ENCODE data around the gene PTH2.

DNA sequence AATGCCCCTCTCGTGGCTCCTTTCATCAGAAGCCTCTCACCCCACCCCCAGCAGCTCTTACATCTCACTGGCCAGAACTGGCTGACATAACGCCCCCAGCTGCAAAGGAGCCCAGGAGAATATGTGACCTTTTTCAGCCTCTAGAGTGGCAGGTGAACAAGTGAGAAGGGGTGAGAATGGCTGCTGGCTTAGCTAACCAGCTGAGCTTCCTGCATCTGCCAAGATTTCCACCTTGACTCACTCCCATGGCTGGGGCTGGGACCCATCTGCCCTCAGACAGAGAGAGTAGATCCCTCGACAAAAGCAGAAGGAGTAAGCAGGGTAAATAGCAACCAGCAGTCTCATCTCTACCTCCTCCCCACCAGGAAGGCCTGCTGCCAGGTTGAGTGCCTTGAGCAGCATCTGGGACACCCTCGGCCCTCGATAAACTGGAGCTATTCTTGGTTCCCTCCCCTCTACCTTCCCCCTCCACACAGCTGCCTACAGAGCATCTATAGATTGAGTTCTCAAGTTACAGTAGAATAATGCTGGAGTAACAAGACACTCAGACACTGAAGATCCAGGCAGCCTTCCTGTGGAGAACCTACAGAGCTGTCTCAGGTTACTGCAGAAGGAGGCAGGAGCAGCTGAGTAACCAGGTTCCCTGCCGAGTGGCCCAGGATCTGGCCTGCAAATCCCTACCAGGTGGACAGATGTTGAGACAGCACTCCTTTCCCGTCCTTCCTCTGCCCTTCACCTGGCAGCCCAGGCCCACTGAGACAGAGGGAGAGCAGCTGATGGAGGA lies 19.6 kb downstream of the PTH2 start:
- TF ChIP-seq, protein P1, sequence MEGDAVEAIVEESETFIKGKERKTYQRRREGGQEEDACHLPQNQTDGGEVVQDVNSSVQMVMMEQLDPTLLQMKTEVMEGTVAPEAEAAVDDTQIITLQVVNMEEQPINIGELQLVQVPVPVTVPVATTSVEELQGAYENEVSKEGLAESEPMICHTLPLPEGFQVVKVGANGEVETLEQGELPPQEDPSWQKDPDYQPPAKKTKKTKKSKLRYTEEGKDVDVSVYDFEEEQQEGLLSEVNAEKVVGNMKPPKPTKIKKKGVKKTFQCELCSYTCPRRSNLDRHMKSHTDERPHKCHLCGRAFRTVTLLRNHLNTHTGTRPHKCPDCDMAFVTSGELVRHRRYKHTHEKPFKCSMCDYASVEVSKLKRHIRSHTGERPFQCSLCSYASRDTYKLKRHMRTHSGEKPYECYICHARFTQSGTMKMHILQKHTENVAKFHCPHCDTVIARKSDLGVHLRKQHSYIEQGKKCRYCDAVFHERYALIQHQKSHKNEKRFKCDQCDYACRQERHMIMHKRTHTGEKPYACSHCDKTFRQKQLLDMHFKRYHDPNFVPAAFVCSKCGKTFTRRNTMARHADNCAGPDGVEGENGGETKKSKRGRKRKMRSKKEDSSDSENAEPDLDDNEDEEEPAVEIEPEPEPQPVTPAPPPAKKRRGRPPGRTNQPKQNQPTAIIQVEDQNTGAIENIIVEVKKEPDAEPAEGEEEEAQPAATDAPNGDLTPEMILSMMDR (IDR thresholded peaks at IDR 0.05; ENCODE audit: extremely low read depth in 1 of 2, insufficient read depth in 1 of 2, low read depth in 1 of 2, low read length in 2 of 2), result no peak
- TF ChIP-seq MYC (IDR thresholded peaks at IDR 0.05; ENCODE audit: low read depth, low read length) (no peak), EZH2 (IDR thresholded peaks at IDR 0.05; ENCODE audit: borderline replicate concordance, low read depth, low read length, severe bottlenecking) (no peak), POLR2AphosphoS5 (IDR thresholded peaks at IDR 0.05; ENCODE audit: insufficient read depth, low read depth, low read length) (no peak)
- TF ChIP-seq, protein P2, sequence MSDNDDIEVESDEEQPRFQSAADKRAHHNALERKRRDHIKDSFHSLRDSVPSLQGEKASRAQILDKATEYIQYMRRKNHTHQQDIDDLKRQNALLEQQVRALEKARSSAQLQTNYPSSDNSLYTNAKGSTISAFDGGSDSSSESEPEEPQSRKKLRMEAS (IDR thresholded peaks at IDR 0.05; ENCODE audit: insufficient read depth, insufficient read length), result no peak
